DOHH2 (cell line): ENCODE results near the gene PPM1M.
A peak's percentile ranks its signal among the peaks of the same experiment; 100 is the strongest.

Source experiments
- H3F3A ChIP-seq: fragments of 200-600 bp; sonication (generic), shearing (Covaris generic); 2 replicates; pipeline ENCODE4 v1.6.0; 2016; ENCODE audit warnings: antibody characterized with exemption, mild to moderate bottlenecking; ENCODE audit not compliant: control insufficient read depth, insufficient read depth
- H3K27ac ChIP-seq: fragments of 200-600 bp; sonication (generic); 2 replicates; pipeline ENCODE4 v1.5.1; 2014; ENCODE audit warnings: low read depth, mild to moderate bottlenecking, low read length, moderate library complexity
- H3K27me3 ChIP-seq: fragments of 200-600 bp; sonication (generic); 2 replicates; pipeline ENCODE4 v1.6.1; 2014; ENCODE audit warnings: mild to moderate bottlenecking, low read length, mixed read lengths; ENCODE audit not compliant: control insufficient read depth
- H3K36me3 ChIP-seq: fragments of 200-600 bp; sonication (generic); 2 replicates; pipeline ENCODE4 v1.6.1; 2014; ENCODE audit warnings: mild to moderate bottlenecking, low read length, moderate library complexity, mixed read lengths; ENCODE audit not compliant: control insufficient read depth
- H3K4me1 ChIP-seq: fragments of 200-600 bp; sonication (generic); 2 replicates; pipeline ENCODE4 v1.6.1; 2014; ENCODE audit warnings: mild to moderate bottlenecking, low read length, mixed read lengths; ENCODE audit not compliant: control insufficient read depth
- H3K4me2 ChIP-seq: fragments of 200-600 bp; sonication (generic); 2 replicates; pipeline ENCODE4 v1.6.0; 2014; ENCODE audit warnings: mild to moderate bottlenecking, low read length, moderate library complexity
- H3K4me3 ChIP-seq: fragments of 200-600 bp; sonication (generic); 2 replicates; pipeline ENCODE4 v1.5.1; 2014; ENCODE audit warnings: mild to moderate bottlenecking, low read length, mixed read lengths
- H3K79me2 ChIP-seq: fragments of 200-600 bp; sonication (generic); 2 replicates; pipeline ENCODE4 v1.6.1; 2014; ENCODE audit warnings: mild to moderate bottlenecking, low read length, mixed read lengths; ENCODE audit not compliant: control insufficient read depth
- H3K9me2 ChIP-seq: fragments of 200-600 bp; sonication (generic); replicated peaks from 2 replicates; pipeline ENCODE4 v1.6.1; 2014; ENCODE audit warnings: mild to moderate bottlenecking, low read length, mixed read lengths; ENCODE audit not compliant: control insufficient read depth
- H3K9me3 ChIP-seq: fragments of 200-600 bp; sonication (generic); 2 replicates; pipeline ENCODE4 v1.6.1; 2014; ENCODE audit warnings: antibody characterized with exemption, low read length, mixed read lengths; ENCODE audit not compliant: control insufficient read depth, insufficient read depth
- H4K20me1 ChIP-seq: fragments of 200-600 bp; sonication (generic); 2 replicates; pipeline ENCODE4 v1.6.0; 2014; ENCODE audit warnings: low read depth, mild to moderate bottlenecking, antibody characterized with exemption, low read length, moderate library complexity; ENCODE audit not compliant: control insufficient read depth, insufficient read depth
- CTCF ChIP-seq: fragments of 200-600 bp; sonication (generic); IDR thresholded peaks from one replicate; pipeline ENCODE4 v1.5.1; 2014; ENCODE audit warnings: antibody characterized with exemption, mild to moderate bottlenecking, low read depth, low read length; ENCODE audit not compliant: poor library complexity, severe bottlenecking
- EZH2phosphoT487 ChIP-seq: fragments of 200-600 bp; sonication (generic); IDR thresholded peaks from 2 replicates; pipeline ENCODE4 v1.6.1; 2017; ENCODE audit warnings: borderline replicate concordance, mild to moderate bottlenecking, antibody characterized with exemption, low read length, moderate library complexity, mixed read lengths

The PPM1M gene, protein sequence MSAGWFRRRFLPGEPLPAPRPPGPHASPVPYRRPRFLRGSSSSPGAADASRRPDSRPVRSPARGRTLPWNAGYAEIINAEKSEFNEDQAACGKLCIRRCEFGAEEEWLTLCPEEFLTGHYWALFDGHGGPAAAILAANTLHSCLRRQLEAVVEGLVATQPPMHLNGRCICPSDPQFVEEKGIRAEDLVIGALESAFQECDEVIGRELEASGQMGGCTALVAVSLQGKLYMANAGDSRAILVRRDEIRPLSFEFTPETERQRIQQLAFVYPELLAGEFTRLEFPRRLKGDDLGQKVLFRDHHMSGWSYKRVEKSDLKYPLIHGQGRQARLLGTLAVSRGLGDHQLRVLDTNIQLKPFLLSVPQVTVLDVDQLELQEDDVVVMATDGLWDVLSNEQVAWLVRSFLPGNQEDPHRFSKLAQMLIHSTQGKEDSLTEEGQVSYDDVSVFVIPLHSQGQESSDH

DNA sequence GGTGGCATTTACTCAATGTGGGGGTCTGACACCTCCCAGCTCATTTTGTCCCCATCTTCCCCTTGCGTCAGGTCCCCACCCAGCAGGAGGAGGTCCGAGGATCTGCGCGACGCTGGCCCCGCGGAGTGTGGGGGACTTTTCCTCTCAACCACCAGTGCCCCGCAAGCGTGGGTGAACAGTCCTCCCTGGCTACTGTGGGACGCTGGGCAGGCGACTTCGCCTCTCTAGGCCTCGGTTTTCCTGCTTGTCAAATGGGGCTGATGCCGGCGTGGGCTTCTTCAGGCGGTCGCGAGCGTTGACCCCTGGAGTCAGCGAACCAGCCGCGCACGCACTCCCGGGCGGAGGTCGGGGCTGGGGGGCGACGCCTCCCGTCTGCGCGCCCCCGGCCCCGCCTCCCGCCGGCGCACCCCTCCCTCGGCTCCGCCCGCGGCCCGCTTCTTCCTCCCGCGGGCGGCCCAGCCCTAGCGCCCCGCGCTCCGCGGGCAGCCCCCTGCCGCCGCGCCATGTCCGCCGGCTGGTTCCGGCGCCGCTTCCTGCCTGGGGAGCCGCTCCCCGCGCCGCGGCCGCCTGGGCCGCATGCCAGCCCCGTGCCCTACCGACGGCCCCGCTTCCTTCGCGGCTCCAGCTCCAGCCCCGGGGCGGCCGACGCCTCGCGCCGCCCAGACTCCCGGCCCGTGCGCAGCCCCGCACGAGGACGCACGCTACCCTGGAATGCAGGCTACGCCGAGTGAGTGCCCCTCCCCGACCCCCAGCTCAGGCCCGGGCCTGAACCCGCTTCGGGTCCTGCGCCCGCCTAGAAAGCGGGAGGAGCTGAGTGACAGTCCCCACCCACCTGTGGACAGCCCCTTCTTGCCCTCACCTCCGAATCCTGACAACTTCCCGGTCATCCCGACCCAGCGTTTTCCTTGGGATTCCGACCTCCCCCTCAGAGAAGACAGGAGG, at the start of gene PPM1M:
Gene PPM1M (plus strand): TSS at position 438 of the 942 bp plus-strand sequence. CDS start 66 bp downstream, at position 504.
- Histone ChIP-seq H3K27ac (no peak within 1 kb of the TSS), H3K4me1 (peaks cover 30% of the 10 kb centered on the region), H3K4me2 (peak within 1 kb of the TSS; percentile 61)

DNA sequence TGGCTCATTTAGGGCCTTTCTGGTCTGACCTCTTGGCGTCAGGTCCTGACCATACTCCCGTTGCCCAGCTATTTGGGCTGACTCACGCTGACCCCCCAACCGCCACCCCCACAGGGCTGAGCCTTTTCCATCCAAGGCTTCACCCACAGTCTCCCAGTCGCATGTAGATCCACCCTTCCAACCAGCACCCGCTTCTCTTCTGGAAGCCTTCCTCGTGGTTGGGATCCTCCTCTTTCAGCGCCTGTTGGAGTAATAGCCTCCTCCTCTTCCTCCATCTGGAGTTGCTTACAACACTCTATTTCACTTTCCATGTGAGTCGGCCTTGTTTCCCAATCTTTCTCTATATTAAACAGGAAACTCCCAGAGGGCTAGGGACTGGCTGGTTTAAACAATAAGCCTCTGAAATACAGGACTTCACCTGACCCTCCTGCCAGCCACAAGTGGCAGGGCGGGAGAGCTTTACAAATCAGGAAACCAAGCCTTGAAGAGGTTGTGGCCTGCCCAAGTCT, 49.7 kb upstream of the PPM1M start:
- Histone ChIP-seq H4K20me1 (no peaks in the 10 kb centered on the region; the same call in 1 of the 2 replicates), H3K27me3 (no peaks in the 10 kb centered on the region), H3K4me1 (peaks cover 23% of the 10 kb centered on the region), H3K27ac (no peak overlapping the region), H3K79me2 (peaks cover 16% of the 10 kb centered on the region), H3K4me2 (no peak overlapping the region), H3K36me3 (peaks cover 25% of the 10 kb centered on the region), H3F3A (no peaks in the 10 kb centered on the region), H3K4me3 (no peak overlapping the region), H3K9me2 (no peaks in the 10 kb centered on the region), H3K9me3 (no peaks in the 10 kb centered on the region)
- no peak for TF ChIP-seq CTCF
- TF ChIP-seq EZH2phosphoT487, result no peak

More for the DNA sequence above, at the start of gene PPM1M:
- no peak for TF ChIP-seq EZH2phosphoT487
- no peak for TF ChIP-seq CTCF
- Histone ChIP-seq H3K79me2 (peaks cover under 1% of the 10 kb centered on the region; the same call in 1 of the 2 replicates), H3K9me2 (no peaks in the 10 kb centered on the region), H3K9me3 (no peaks in the 10 kb centered on the region), H3K4me3 (peak within 1 kb of the TSS; percentile 62), H4K20me1 (no peaks in the 10 kb centered on the region), H3F3A (peaks cover 7% of the 10 kb centered on the region; the same call in 1 of the 2 replicates), H3K36me3 (peaks cover 21% of the 10 kb centered on the region), H3K27me3 (peaks cover 16% of the 10 kb centered on the region)

DNA sequence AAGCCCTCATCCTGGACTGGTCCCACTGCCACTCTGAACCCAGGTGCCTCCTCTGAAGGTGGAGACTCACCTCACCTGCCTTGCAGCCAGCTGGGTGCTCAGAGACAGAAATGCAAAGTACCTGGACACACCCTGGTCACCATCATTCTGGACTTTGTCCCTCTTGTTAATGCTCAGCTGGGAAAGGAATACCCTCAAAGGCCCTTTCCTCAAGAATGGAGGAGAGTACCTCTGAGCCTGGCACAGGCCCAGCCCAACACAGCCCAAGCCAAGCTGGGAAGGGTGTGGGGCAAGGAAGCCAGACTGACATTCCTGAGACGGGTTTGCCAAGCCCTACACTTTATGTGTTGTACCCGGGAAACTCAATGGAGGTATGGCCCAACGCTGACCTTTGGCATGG, 48.6 kb upstream of the PPM1M start:
- Histone ChIP-seq H3F3A (no peaks in the 10 kb centered on the region), H3K4me1 (peaks cover 34% of the 10 kb centered on the region), H3K36me3 (peaks cover 35% of the 10 kb centered on the region), H3K9me2 (no peaks in the 10 kb centered on the region), H3K27me3 (no peaks in the 10 kb centered on the region), H3K4me2 (peak overlapping the region; percentile 97), H3K4me3 (no peak overlapping the region; the same call in 1 of the 2 replicates), H3K79me2 (peaks cover 16% of the 10 kb centered on the region), H3K9me3 (no peaks in the 10 kb centered on the region), H4K20me1 (no peaks in the 10 kb centered on the region; the same call in 1 of the 2 replicates), H3K27ac (no peak overlapping the region)
- no peak for TF ChIP-seq CTCF
- no peak for TF ChIP-seq EZH2phosphoT487
